PFSK-1 (cell line): ENCODE results near the gene HOMER3.

ENCODE experiments used
- FOXP2 ChIP-seq: optimal IDR thresholded peaks from 2 replicates; pipeline ENCODE3; 2011; ENCODE audit warnings: borderline replicate concordance, control low read depth, inconsistent platforms; ENCODE audit not compliant: insufficient read depth; ENCODE audit errors: extremely low read length, extremely low read depth
- POLR2AphosphoS5 ChIP-seq: IDR thresholded peaks from 2 replicates; pipeline ENCODE4 v1.6.1; 2012; ENCODE audit warnings: low read depth, mild to moderate bottlenecking, control low read depth, low read length, moderate library complexity
- REST ChIP-seq, 2 experiments: IDR thresholded peaks; 2 replicates each; pipeline versions ENCODE4 v1.6.1 to v1.8.0; 2011 to 2012; ENCODE audit warnings: low read depth in 2 of 2, low read length in 2 of 2, control low read depth in 1 of 2, inconsistent platforms in 1 of 2, mild to moderate bottlenecking in 1 of 2, moderate library complexity in 1 of 2; ENCODE audit not compliant: insufficient read depth in 1 of 2
- SIN3A ChIP-seq: IDR thresholded peaks from 2 replicates; pipeline ENCODE4 v1.6.1; 2012; ENCODE audit warnings: mild to moderate bottlenecking, low read length, moderate library complexity, borderline replicate concordance; ENCODE audit not compliant: insufficient read depth
- TAF1 ChIP-seq: IDR thresholded peaks from 2 replicates; pipeline ENCODE4 v1.6.1; 2012; ENCODE audit warnings: low read length, control low read depth, borderline replicate concordance; ENCODE audit not compliant: insufficient read depth

The HOMER3 gene

GRCh38 chr19:18948075-18948975 is 7.3 kb upstream of the HOMER3 start:
- TF ChIP-seq REST (IDR thresholded peaks at IDR 0.05; ENCODE audit: insufficient read depth in 1 of 2, low read depth in 2 of 2, low read length in 2 of 2) (no peak), FOXP2 (no peak), TAF1 (no peak), SIN3A (no peak), POLR2AphosphoS5 (no peak)

- TF ChIP-seq TAF1, result no peak
- no peak for TF ChIP-seq POLR2AphosphoS5
- no peak for TF ChIP-seq REST (IDR thresholded peaks at IDR 0.05; ENCODE audit: insufficient read depth in 1 of 2, low read depth in 2 of 2, low read length in 2 of 2)
- TF ChIP-seq SIN3A, result no peak
- no peak for TF ChIP-seq FOXP2
Measured at GRCh38 chr19:18946918-18947317, 5.9 kb upstream of the HOMER3 start.

- TF ChIP-seq REST (IDR thresholded peaks at IDR 0.05; ENCODE audit: insufficient read depth in 1 of 2, low read depth in 2 of 2, low read length in 2 of 2) (no peak), POLR2AphosphoS5 (no peak), FOXP2 (no peak), SIN3A (no peak), TAF1 (no peak)
Measured at GRCh38 chr19:18946335-18946734, 5.3 kb upstream of the HOMER3 start.

GRCh38 chr19:18945297-18945696 is 4.3 kb upstream of the HOMER3 start:
- TF ChIP-seq SIN3A (no peak), FOXP2 (no peak), TAF1 (no peak), REST (IDR thresholded peaks at IDR 0.05; ENCODE audit: insufficient read depth in 1 of 2, low read depth in 2 of 2, low read length in 2 of 2) (no peak), POLR2AphosphoS5 (no peak)
